A549 (cell line): Measurements from ENCODE around the gene NGFR. TPM values are rescaled to one million over a fixed set of nuclear protein-coding genes. Genes with fewer than 3 reads are reported as not detected.
A peak's percentile ranks its signal among the peaks of the same experiment; 100 is the strongest.

ENCODE experiments used
- ATAC-seq, 2 experiments: fragments of 200-7000 bp in 1 of 2; fragments of >200 bp in 1 of 2; cut with Nextera tagmentation in 1 of 2; cut with Tn5 transposase in 1 of 2; 3 replicates each; pipeline versions ENCODE4 v1.8.0 to v1.9.1; 2018 to 2020; ENCODE audit warnings: mild to moderate bottlenecking in 1 of 2, moderate library complexity in 1 of 2
- CTCF ChIA-PET: fragments of 300-600 bp; sonication (Branson Sonifier 250); formaldehyde crosslinking; extraction: SDS; loops from one replicate; lab custom pipeline; 2021; ENCODE audit warnings: antibody characterized with exemption, inconsistent platforms; lab: Yijun Ruan, JAX
- POLR2A ChIA-PET: fragments of 350-600 bp; formaldehyde crosslinking; extraction: SDS; loops from one replicate; lab custom pipeline; 2021; ENCODE audit warnings: antibody characterized with exemption, inconsistent platforms; lab: Yijun Ruan, JAX
- DNase-seq, 2 experiments: peaks; one replicate each; pipeline versions ENCODE4 v3.0.0 to v3.0.0-alpha.2; 2011 to 2016; ENCODE audit warnings: low read depth in 1 of 2, low spot score in 1 of 2
- FAIRE-seq: peaks from 2 replicates; lab custom pipeline; 2011; peaks lifted over from hg19 to GRCh38; lab: Jason Lieb, UNC
- H3K27ac ChIP-seq, 2 experiments: fragments of >200 bp; sonication (Bioruptor Twin); formaldehyde crosslinking; 3 replicates each; pipeline ENCODE4 v1.5.1; 2016 to 2017
- H3K4me1 ChIP-seq: fragments of >200 bp; sonication (Bioruptor Twin); formaldehyde crosslinking; 3 replicates; pipeline ENCODE4 v1.6.1; 2016
- H3K4me2 ChIP-seq: fragments of >200 bp; sonication (Bioruptor Twin); formaldehyde crosslinking; 3 replicates; pipeline ENCODE4 v1.6.1; 2016
- H3K4me3 ChIP-seq: fragments of >200 bp; sonication (Bioruptor Twin); formaldehyde crosslinking; 3 replicates; pipeline ENCODE4 v1.5.1; 2016
- H3K9me3 ChIP-seq: fragments of >200 bp; sonication (Bioruptor Twin); formaldehyde crosslinking; 3 replicates; pipeline ENCODE4 v1.6.1; 2016
- BHLHE40 ChIP-seq: IDR thresholded peaks from 2 replicates; pipeline ENCODE4 v1.6.1; 2012; ENCODE audit warnings: low read depth, low read length, inconsistent platforms
- CBX2 ChIP-seq: fragments of 200-600 bp; sonication (generic); IDR thresholded peaks from 2 replicates; pipeline ENCODE4 v1.6.1; 2016; ENCODE audit warnings: low read depth, mild to moderate bottlenecking, borderline replicate concordance
- CHD4 ChIP-seq: fragments of 200-600 bp; sonication (generic); IDR thresholded peaks from 2 replicates; pipeline ENCODE4 v1.6.1; 2016; ENCODE audit warnings: antibody characterized with exemption, mild to moderate bottlenecking, borderline replicate concordance
- EHMT2 ChIP-seq: fragments of 200-600 bp; sonication (generic); IDR thresholded peaks from 2 replicates; pipeline ENCODE4 v1.6.1; 2016; ENCODE audit warnings: antibody characterized with exemption, low read depth, mild to moderate bottlenecking, moderate library complexity
- ESRRA ChIP-seq: fragments of 150-350 bp; IDR thresholded peaks from 2 replicates; pipeline ENCODE4 v1.6.1; 2014; ENCODE audit warnings: mild to moderate bottlenecking, low read length, borderline replicate concordance
- FOSB ChIP-seq: fragments of 250-450 bp; sonication (Bioruptor Pico); IDR thresholded peaks from 2 replicates; pipeline ENCODE4 v1.5.0; 2020; ENCODE audit warnings: mild to moderate bottlenecking, moderate library complexity
- FOXS1 ChIP-seq: fragments of 250-450 bp; sonication (Bioruptor Pico); IDR thresholded peaks from 2 replicates; pipeline ENCODE4 v1.5.0; 2020; ENCODE audit warnings: mild to moderate bottlenecking, moderate library complexity
- HDAC2 ChIP-seq: fragments of 200-600 bp; sonication (generic); IDR thresholded peaks from 2 replicates; pipeline ENCODE4 v1.6.1; 2016
- HEYL ChIP-seq: fragments of 250-450 bp; sonication (Bioruptor Pico); IDR thresholded peaks from 2 replicates; pipeline ENCODE4 v1.8.0; 2021; ENCODE audit warnings: mild to moderate bottlenecking, moderate library complexity
- HOXB13 ChIP-seq: fragments of 250-450 bp; sonication (Bioruptor Pico); IDR thresholded peaks from 2 replicates; pipeline ENCODE4 v1.5.0; 2020; ENCODE audit warnings: low read depth, mild to moderate bottlenecking, moderate library complexity
- JUN ChIP-seq, 2 experiments: fragments of >200 bp; sonication (Bioruptor Twin); formaldehyde crosslinking; IDR thresholded peaks; 2 replicates in 1 of 2; 3 replicates in 1 of 2; pipeline ENCODE4 v1.6.1; 2016 to 2017
- MYC ChIP-seq: IDR thresholded peaks from 2 replicates; pipeline ENCODE4 v1.6.1; 2012; ENCODE audit warnings: mild to moderate bottlenecking, inconsistent platforms, low read length, improper control_type of control experiment, borderline replicate concordance
- POLR2A ChIP-seq: IDR thresholded peaks from 2 replicates; pipeline ENCODE4 v1.6.1; 2012; ENCODE audit warnings: mild to moderate bottlenecking, low read length
- RAD21 ChIP-seq, 2 experiments: fragments of >200 bp in 1 of 2; sonication (Bioruptor Twin) in 1 of 2; formaldehyde crosslinking in 1 of 2; IDR thresholded peaks in 1 of 2; conservative IDR thresholded peaks in 1 of 2; 2 replicates in 1 of 2; 3 replicates in 1 of 2; pipeline ENCODE4 v1.6.1; 2012 to 2018; ENCODE audit warnings: inconsistent platforms in 1 of 2
- RARB ChIP-seq: fragments of 250-450 bp; sonication (Bioruptor Pico); IDR thresholded peaks from 2 replicates; pipeline ENCODE4 v1.8.0; 2021; ENCODE audit warnings: mild to moderate bottlenecking, moderate library complexity
- SMC3 ChIP-seq: fragments of >200 bp; sonication (Bioruptor Twin); formaldehyde crosslinking; IDR thresholded peaks from 3 replicates; pipeline ENCODE4 v1.6.1; 2018; ENCODE audit warnings: inconsistent platforms
- SREBF2 ChIP-seq: fragments of 450-650 bp; IDR thresholded peaks from 2 replicates; pipeline ENCODE4 v1.6.1; 2014; ENCODE audit warnings: mild to moderate bottlenecking, moderate library complexity
- TFCP2L1 ChIP-seq: fragments of 250-450 bp; sonication (Bioruptor Pico); IDR thresholded peaks from 2 replicates; pipeline ENCODE4 v1.5.0; 2021; ENCODE audit warnings: mild to moderate bottlenecking
- ZFP36 ChIP-seq: fragments of 450-650 bp; IDR thresholded peaks from 2 replicates; pipeline ENCODE4 v1.6.1; 2014; ENCODE audit warnings: borderline replicate concordance; ENCODE audit not compliant: partially characterized antibody
- ZNF302 ChIP-seq: fragments of 250-450 bp; sonication (Bioruptor Pico); IDR thresholded peaks from 2 replicates; pipeline ENCODE4 v1.9.0; 2021; ENCODE audit warnings: inconsistent platforms, mild to moderate bottlenecking, moderate library complexity
- ZSCAN20 ChIP-seq: fragments of 250-450 bp; sonication (Bioruptor Pico); IDR thresholded peaks from 2 replicates; pipeline ENCODE4 v1.8.0; 2022; ENCODE audit warnings: mild to moderate bottlenecking, moderate library complexity
- WGBS: methylation state at CpG from one replicate; pipeline ENCODE4 v1.1.6; 2017; ENCODE audit errors: missing lambda C conversion rate; 5-methylcytosine and 5-hydroxymethylcytosine counted together
- polyA plus RNA-seq, 4 experiments: library from polyadenylated mRNA; depleted of rRNA in 3 of 4; stranded (reverse); fragments of >200 nt; fragmentation: RNase III in 1 of 4; extraction: RNeasy Plus Mini Kit Qiagen cat#74134 plus additional on column Dnase treatment in 1 of 4; gene quantifications; 2 replicates in 3 of 4; 3 replicates in 1 of 4; pipeline ENCODE4 v1.2.3, GENCODE V29; 2011 to 2017
- TF ChIP-seq, protein P1 (sequence below): fragments of 250-450 bp; sonication (Bioruptor Pico); IDR thresholded peaks from 2 replicates; pipeline ENCODE4 v1.5.0; 2020; ENCODE audit warnings: low read depth, mild to moderate bottlenecking, moderate library complexity
- TF ChIP-seq, protein P2 (sequence below): fragments of 450-650 bp; IDR thresholded peaks from 2 replicates; pipeline ENCODE4 v1.6.1; 2014; ENCODE audit warnings: antibody characterized with exemption
- TF ChIP-seq, protein P3 (sequence below): fragments of 150-350 bp; IDR thresholded peaks from 2 replicates; pipeline ENCODE4 v1.6.1; 2014; ENCODE audit warnings: low read depth, mild to moderate bottlenecking, low read length
- TF ChIP-seq, protein P4 (sequence below): fragments of >200 bp; sonication (Bioruptor Twin); formaldehyde crosslinking; IDR thresholded peaks from 3 replicates; pipeline ENCODE4 v1.5.1; 2016

NGFR gene
- polyA plus RNA-seq, 2 of the 4 experiments (the other 2 are of a cell fraction) = 0.13 to 0.18 TPM

DNA sequence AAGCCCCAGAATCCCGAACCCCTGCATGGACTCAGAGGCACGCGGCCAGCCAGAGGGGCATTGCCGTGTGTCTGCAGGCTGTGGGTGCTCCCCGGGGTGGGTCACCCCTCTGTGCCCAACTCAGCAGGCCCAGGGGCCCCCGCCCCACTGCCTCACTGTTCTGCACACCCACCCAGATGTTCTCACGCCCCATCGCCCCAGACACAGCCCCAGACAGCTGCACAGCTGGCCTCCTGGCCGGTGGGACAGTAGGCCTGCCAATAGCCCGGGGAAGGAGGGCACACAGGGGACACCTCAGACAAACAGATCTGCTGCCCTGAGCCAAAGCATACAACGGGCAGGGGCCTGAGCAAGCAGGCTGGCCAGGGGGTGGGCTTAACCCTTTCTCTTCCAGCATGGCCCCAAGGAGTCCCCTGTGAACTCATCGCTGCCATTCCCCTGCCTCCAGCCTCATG lies 53.0 kb downstream of the NGFR start:
- CTCF ChIA-PET = interaction anchor here (0.9 to 16.9 kb wide), 10 partner anchors 8 to 140 kb away, joined by 3 to 317 read pairs (median 10); partner anchors contain the start of gene NXPH3
- no peak overlapping the region for H3K4me3 ChIP-seq
- H3K27ac ChIP-seq = no peak overlapping the region
- peak in 1 of 2 experiments; percentile 21; a peak in 3 of 6 replicates for ATAC-seq
- no peak for FAIRE-seq
- H3K4me2 ChIP-seq = no peak overlapping the region
- no peaks in the 10 kb centered on the region for H3K9me3 ChIP-seq
- TF ChIP-seq TFCP2L1 (CRISPR knock-in tag) = no peak
- TF ChIP-seq, protein P1, sequence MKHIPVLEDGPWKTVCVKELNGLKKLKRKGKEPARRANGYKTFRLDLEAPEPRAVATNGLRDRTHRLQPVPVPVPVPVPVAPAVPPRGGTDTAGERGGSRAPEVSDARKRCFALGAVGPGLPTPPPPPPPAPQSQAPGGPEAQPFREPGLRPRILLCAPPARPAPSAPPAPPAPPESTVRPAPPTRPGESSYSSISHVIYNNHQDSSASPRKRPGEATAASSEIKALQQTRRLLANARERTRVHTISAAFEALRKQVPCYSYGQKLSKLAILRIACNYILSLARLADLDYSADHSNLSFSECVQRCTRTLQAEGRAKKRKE (CRISPR knock-in tag) = no peak
- no peak for TF ChIP-seq ZNF302 (CRISPR knock-in tag)
- TF ChIP-seq, protein P2, sequence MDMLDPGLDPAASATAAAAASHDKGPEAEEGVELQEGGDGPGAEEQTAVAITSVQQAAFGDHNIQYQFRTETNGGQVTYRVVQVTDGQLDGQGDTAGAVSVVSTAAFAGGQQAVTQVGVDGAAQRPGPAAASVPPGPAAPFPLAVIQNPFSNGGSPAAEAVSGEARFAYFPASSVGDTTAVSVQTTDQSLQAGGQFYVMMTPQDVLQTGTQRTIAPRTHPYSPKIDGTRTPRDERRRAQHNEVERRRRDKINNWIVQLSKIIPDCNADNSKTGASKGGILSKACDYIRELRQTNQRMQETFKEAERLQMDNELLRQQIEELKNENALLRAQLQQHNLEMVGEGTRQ = no peak
- TF ChIP-seq HOXB13 (CRISPR knock-in tag) = no peak
- no peak for TF ChIP-seq ZSCAN20 (CRISPR knock-in tag)
- TF ChIP-seq EHMT2 = no peak
- no peak for TF ChIP-seq ESRRA
- TF ChIP-seq HDAC2 = no peak
- TF ChIP-seq RARB (CRISPR knock-in tag) = no peak
- no peak for TF ChIP-seq SREBF2
- no peak for TF ChIP-seq POLR2A
- TF ChIP-seq ZFP36 = no peak
- TF ChIP-seq, protein P3, sequence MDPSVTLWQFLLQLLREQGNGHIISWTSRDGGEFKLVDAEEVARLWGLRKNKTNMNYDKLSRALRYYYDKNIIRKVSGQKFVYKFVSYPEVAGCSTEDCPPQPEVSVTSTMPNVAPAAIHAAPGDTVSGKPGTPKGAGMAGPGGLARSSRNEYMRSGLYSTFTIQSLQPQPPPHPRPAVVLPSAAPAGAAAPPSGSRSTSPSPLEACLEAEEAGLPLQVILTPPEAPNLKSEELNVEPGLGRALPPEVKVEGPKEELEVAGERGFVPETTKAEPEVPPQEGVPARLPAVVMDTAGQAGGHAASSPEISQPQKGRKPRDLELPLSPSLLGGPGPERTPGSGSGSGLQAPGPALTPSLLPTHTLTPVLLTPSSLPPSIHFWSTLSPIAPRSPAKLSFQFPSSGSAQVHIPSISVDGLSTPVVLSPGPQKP = no peak
- TF ChIP-seq MYC = no peak
- TF ChIP-seq SMC3 = no peak
- no peak for DNase-seq
- POLR2A ChIA-PET = no interaction called here
- H3K4me1 ChIP-seq = no peaks in the 10 kb centered on the region
- 71% methylated on average over 9 of the region's 12 CpGs for WGBS

DNA sequence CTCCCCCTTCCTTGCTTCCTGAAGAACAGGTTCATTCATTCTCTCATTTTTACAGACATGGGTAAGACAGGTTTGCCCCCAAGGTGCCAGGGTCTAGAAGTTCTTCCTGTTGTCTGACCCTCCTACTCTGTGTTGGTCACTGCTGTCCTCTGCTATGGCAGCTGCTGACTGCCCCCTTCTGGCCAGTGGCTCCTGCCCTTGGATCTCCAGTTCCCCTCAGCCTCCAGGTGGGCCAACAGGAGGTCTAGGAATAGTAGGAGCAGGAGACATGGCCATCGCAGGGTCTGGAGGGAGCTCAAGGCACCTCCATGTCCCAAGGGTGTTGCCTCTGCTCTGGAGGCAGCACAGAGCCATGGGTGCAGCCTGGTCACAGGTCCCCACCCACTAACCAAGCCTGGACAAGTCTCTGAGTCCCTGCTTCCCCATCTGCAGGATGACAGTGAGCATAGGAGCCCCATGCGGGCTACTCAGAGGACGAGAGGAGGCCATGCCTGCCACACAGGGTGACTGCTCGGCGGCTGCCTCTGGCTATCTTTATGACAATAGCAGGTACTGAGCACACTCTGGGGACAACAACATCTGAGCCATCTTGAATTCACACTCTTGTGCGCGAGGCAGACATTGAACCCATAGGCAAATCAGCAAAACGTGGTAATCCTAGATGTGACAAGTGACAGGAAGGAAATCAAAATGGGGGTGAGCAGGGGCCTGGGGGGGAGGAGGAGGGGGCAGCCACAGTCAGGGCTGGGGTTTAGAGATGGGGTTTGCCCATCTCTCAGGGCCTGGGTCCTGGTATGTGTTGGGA lies 53.6 kb downstream of the NGFR start:
- peak; percentile 31 to 91; a peak in 3 of 6 replicates for ATAC-seq
- no peak for FAIRE-seq
- Histone ChIP-seq H3K4me1 (no peaks in the 10 kb centered on the region), H3K27ac (no peak overlapping the region), H3K4me3 (no peak overlapping the region), H3K4me2 (no peak overlapping the region), H3K9me3 (no peaks in the 10 kb centered on the region)
- ChIA-PET CTCF (interaction anchor here (0.9 to 16.1 kb wide), 9 partner anchors 9 to 141 kb away, joined by 3 to 317 read pairs (median 7); partner anchors contain the start of gene NXPH3), POLR2A (no interaction called here)
- peak; percentile 64 to 66 for DNase-seq
- TF ChIP-seq HEYL (CRISPR knock-in tag) (no peak), CHD4 (no peak), FOXS1 (CRISPR knock-in tag) (no peak), MYC (no peak), BHLHE40 (no peak), SMC3 (peak; percentile 67), CBX2 (no peak), RAD21 (conservative IDR thresholded peaks at IDR 0.05 in 1 of 2, IDR thresholded peaks at IDR 0.05 in 1 of 2) (peak; percentile 71 to 86), JUN (IDR thresholded peaks at IDR 0.05) (no peak), ZSCAN20 (CRISPR knock-in tag) (no peak), FOSB (no peak)
- TF ChIP-seq, protein P4, sequence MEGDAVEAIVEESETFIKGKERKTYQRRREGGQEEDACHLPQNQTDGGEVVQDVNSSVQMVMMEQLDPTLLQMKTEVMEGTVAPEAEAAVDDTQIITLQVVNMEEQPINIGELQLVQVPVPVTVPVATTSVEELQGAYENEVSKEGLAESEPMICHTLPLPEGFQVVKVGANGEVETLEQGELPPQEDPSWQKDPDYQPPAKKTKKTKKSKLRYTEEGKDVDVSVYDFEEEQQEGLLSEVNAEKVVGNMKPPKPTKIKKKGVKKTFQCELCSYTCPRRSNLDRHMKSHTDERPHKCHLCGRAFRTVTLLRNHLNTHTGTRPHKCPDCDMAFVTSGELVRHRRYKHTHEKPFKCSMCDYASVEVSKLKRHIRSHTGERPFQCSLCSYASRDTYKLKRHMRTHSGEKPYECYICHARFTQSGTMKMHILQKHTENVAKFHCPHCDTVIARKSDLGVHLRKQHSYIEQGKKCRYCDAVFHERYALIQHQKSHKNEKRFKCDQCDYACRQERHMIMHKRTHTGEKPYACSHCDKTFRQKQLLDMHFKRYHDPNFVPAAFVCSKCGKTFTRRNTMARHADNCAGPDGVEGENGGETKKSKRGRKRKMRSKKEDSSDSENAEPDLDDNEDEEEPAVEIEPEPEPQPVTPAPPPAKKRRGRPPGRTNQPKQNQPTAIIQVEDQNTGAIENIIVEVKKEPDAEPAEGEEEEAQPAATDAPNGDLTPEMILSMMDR = peak; percentile 60
- 66% methylated on average over 8 of the region's 8 CpGs for WGBS
